ENCODE measurements around the gene GMPPA.

GMPPA gene

GRCh38 chr2:219470429-219470828 is 28.3 kb upstream of the GMPPA start:
- FAIRE-seq (no peak), DNase-seq (ENCODE audit: insufficient read length) (no peak)
- TF ChIP-seq TAF1 (IDR thresholded peaks at IDR 0.05; ENCODE audit: borderline replicate concordance, low read depth, low read length) (no peak), POLR2A (IDR thresholded peaks at IDR 0.05; ENCODE audit: low read depth, low read length) (no peak), POLR2AphosphoS5 (IDR thresholded peaks at IDR 0.05; ENCODE audit: low read depth, low read length) (no peak)

- no peak for FAIRE-seq
- TF ChIP-seq POLR2AphosphoS5 (IDR thresholded peaks at IDR 0.05; ENCODE audit: low read depth, low read length): no peak
- TF ChIP-seq TAF1 (IDR thresholded peaks at IDR 0.05; ENCODE audit: borderline replicate concordance, low read depth, low read length): no peak
- TF ChIP-seq POLR2A (IDR thresholded peaks at IDR 0.05; ENCODE audit: low read depth, low read length): no peak
- DNase-seq (ENCODE audit: insufficient read length): no peak
Observed at GRCh38 chr2:219471476-219472371, 27.0 kb upstream of the GMPPA start.

GRCh38 chr2:219472629-219473187 is 26.0 kb upstream of the GMPPA start:
- FAIRE-seq: no peak
- TF ChIP-seq POLR2AphosphoS5 (IDR thresholded peaks at IDR 0.05; ENCODE audit: low read depth, low read length) (no peak), POLR2A (IDR thresholded peaks at IDR 0.05; ENCODE audit: low read depth, low read length) (no peak), TAF1 (IDR thresholded peaks at IDR 0.05; ENCODE audit: borderline replicate concordance, low read depth, low read length) (no peak)
- DNase-seq (ENCODE audit: insufficient read length): no peak

- no peak for FAIRE-seq
- TF ChIP-seq POLR2A (IDR thresholded peaks at IDR 0.05; ENCODE audit: low read depth, low read length) (no peak), TAF1 (IDR thresholded peaks at IDR 0.05; ENCODE audit: borderline replicate concordance, low read depth, low read length) (no peak), POLR2AphosphoS5 (IDR thresholded peaks at IDR 0.05; ENCODE audit: low read depth, low read length) (no peak)
- DNase-seq (ENCODE audit: insufficient read length): no peak
Observed at GRCh38 chr2:219473511-219473910, 25.2 kb upstream of the GMPPA start.

- FAIRE-seq (no peak), DNase-seq (ENCODE audit: insufficient read length) (no peak)
- TF ChIP-seq POLR2AphosphoS5 (IDR thresholded peaks at IDR 0.05; ENCODE audit: low read depth, low read length) (no peak), TAF1 (IDR thresholded peaks at IDR 0.05; ENCODE audit: borderline replicate concordance, low read depth, low read length) (no peak), POLR2A (IDR thresholded peaks at IDR 0.05; ENCODE audit: low read depth, low read length) (no peak)
Observed at GRCh38 chr2:219474285-219475060, 24.2 kb upstream of the GMPPA start.

- no peak for FAIRE-seq
- DNase-seq (ENCODE audit: insufficient read length): no peak
- TF ChIP-seq TAF1 (IDR thresholded peaks at IDR 0.05; ENCODE audit: borderline replicate concordance, low read depth, low read length) (no peak), POLR2AphosphoS5 (IDR thresholded peaks at IDR 0.05; ENCODE audit: low read depth, low read length) (no peak), POLR2A (IDR thresholded peaks at IDR 0.05; ENCODE audit: low read depth, low read length) (no peak)
Observed at GRCh38 chr2:219475278-219475677, 23.4 kb upstream of the GMPPA start.

- DNase-seq (ENCODE audit: insufficient read length) (peak; percentile 57), FAIRE-seq (no peak)
- TF ChIP-seq TAF1 (IDR thresholded peaks at IDR 0.05; ENCODE audit: borderline replicate concordance, low read depth, low read length): no peak
Observed at GRCh38 chr2:219475697-219476651, 22.7 kb upstream of the GMPPA start.

- DNase-seq (ENCODE audit: insufficient read length) (no peak), FAIRE-seq (no peak)
- TF ChIP-seq POLR2A (IDR thresholded peaks at IDR 0.05; ENCODE audit: low read depth, low read length) (no peak), POLR2AphosphoS5 (IDR thresholded peaks at IDR 0.05; ENCODE audit: low read depth, low read length) (no peak), TAF1 (IDR thresholded peaks at IDR 0.05; ENCODE audit: borderline replicate concordance, low read depth, low read length) (no peak)
Observed at GRCh38 chr2:219476652-219477151, 22.0 kb upstream of the GMPPA start.

- TF ChIP-seq POLR2A (IDR thresholded peaks at IDR 0.05; ENCODE audit: low read depth, low read length) (no peak), POLR2AphosphoS5 (IDR thresholded peaks at IDR 0.05; ENCODE audit: low read depth, low read length) (no peak), TAF1 (IDR thresholded peaks at IDR 0.05; ENCODE audit: borderline replicate concordance, low read depth, low read length) (no peak)
- FAIRE-seq: no peak
- DNase-seq (ENCODE audit: insufficient read length): no peak
Observed at GRCh38 chr2:219477179-219477578, 21.5 kb upstream of the GMPPA start.

GRCh38 chr2:219477815-219478214 is 20.9 kb upstream of the GMPPA start:
- no peak for TF ChIP-seq TAF1 (IDR thresholded peaks at IDR 0.05; ENCODE audit: borderline replicate concordance, low read depth, low read length)
- TF ChIP-seq POLR2A (IDR thresholded peaks at IDR 0.05; ENCODE audit: low read depth, low read length): no peak
- TF ChIP-seq POLR2AphosphoS5 (IDR thresholded peaks at IDR 0.05; ENCODE audit: low read depth, low read length): no peak
- FAIRE-seq (no peak), DNase-seq (ENCODE audit: insufficient read length) (no peak)
